Cardiac fibroblast (primary cell): ENCODE measurements around the gene JDP2.
"Not testable (repeated sequence)": the region's sequence is repeated elsewhere in the genome, so short reads cannot be mapped to it uniquely, and the experiment has no call there.

Source experiments
- DNase-seq, 2 donors: peaks; one replicate each; pipeline versions ENCODE4 v3.0.0 to v3.0.0-alpha.2; 2010; ENCODE audit warnings: low read depth in 2 of 2
- H3K4me3 ChIP-seq, 2 donors: replicated peaks in 1 of 2; 1 replicate in 1 of 2; 2 replicates in 1 of 2; pipeline ENCODE4 v1.5.1; 2011; ENCODE audit warnings: low read depth in 2 of 2, low read length in 2 of 2, mild to moderate bottlenecking in 2 of 2, moderate library complexity in 1 of 2
- TF ChIP-seq, protein P1 (sequence below): IDR thresholded peaks from one replicate; pipeline ENCODE4 v1.5.1; 2011; ENCODE audit warnings: low read depth, mild to moderate bottlenecking, low read length, inconsistent platforms

JDP2 gene, protein sequence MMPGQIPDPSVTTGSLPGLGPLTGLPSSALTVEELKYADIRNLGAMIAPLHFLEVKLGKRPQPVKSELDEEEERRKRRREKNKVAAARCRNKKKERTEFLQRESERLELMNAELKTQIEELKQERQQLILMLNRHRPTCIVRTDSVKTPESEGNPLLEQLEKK

GRCh38 chr14:75427482-75428229, at the start of gene JDP2:
Gene JDP2 (plus strand): TSS chr14:75428022. CDS start chr14:75437921, 9,899 bp downstream.
- peak; percentile 75 to 91 for DNase-seq
- TF ChIP-seq, protein P1, sequence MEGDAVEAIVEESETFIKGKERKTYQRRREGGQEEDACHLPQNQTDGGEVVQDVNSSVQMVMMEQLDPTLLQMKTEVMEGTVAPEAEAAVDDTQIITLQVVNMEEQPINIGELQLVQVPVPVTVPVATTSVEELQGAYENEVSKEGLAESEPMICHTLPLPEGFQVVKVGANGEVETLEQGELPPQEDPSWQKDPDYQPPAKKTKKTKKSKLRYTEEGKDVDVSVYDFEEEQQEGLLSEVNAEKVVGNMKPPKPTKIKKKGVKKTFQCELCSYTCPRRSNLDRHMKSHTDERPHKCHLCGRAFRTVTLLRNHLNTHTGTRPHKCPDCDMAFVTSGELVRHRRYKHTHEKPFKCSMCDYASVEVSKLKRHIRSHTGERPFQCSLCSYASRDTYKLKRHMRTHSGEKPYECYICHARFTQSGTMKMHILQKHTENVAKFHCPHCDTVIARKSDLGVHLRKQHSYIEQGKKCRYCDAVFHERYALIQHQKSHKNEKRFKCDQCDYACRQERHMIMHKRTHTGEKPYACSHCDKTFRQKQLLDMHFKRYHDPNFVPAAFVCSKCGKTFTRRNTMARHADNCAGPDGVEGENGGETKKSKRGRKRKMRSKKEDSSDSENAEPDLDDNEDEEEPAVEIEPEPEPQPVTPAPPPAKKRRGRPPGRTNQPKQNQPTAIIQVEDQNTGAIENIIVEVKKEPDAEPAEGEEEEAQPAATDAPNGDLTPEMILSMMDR, result no peak
- H3K4me3 ChIP-seq, result peak within 1 kb of the TSS; percentile 74 to 78

- no peak for DNase-seq
- H3K4me3 ChIP-seq, result no peak overlapping the region
- TF ChIP-seq, protein P1, result no peak
Measured at GRCh38 chr14:75379246-75379929, 48.4 kb upstream of the JDP2 start.

DNA sequence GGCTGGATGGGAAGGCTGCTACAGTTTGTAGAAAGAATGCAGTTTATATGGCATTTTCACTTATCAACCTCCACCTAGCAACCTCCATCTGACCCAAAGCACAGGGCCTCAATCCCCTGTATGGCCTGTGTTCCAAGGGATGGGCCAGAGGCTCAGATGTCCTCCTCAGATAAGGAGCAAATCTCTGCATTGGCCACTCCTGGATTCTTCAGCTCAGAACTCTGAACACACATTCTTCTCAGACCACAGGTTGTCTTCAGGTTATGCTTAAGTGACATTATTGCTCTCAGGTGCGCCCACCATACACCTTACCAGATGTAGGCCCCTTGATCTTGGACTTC, 47.9 kb upstream of the JDP2 start:
- H3K4me3 ChIP-seq, result no peak overlapping the region
- TF ChIP-seq, protein P1, result no peak
- no peak for DNase-seq

DNA sequence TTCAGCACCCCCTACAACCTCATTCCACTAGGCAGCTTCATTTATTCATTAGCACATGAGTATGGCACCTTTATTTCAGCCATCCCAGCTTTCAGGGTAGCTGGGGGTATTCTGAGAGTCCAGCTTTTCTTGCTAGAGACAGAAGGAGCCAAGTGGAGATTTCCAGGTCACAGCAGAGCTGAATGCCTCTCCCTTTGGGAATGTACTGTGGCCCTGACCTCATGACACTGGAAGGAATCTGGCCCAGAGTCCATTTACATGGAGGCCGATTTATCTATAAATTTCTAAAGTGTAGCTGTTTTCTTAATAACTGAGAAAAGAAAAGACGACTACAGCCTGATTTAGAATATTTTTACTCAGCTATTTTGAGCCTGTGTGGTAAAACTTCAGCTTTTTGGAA, 47.2 kb upstream of the JDP2 start:
- TF ChIP-seq, protein P1, result no peak
- H3K4me3 ChIP-seq, result no peak overlapping the region
- no peak for DNase-seq

DNA sequence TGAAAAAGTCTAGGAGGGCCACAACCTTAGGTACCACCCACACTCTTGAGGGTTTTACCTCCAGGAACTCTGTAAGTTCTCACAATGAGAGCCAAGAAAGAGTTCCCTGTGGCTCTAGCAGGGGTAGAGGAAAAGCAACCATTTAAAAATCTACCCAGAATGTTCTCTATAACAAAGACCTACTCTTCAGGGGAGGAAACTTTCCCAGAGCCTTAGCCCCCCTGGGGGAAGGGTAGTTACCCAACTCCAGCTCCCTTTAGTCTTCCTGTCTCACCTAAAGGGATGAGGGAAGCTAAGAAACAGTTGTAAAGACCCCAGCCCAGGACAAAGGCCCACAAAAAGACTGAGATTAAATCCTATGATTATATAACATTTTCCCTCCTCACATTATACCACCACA, 46.2 kb upstream of the JDP2 start:
- no peak for DNase-seq
- no peak overlapping the region for H3K4me3 ChIP-seq
- TF ChIP-seq, protein P1, result no peak

DNA sequence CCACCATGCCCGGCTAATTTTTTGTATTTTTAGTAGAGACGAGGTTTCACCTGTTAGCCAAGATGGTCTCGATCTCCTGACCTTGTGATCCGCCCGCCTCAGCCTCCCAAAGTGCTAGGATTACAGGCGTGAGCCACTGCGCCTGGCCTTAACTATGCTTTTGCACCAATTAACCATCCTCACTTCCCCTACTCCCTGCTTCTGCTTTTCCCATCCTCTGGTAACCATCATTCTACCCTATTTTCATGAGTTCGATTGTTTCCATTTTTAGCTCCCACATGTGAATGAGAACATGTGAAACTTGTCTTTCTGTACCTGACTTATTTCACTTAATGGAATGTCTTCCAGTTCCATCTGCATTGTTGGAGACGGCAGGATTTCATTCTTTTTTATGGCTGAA, 44.6 kb upstream of the JDP2 start:
- not testable (repeated sequence) for DNase-seq, H3K4me3 ChIP-seq

DNA sequence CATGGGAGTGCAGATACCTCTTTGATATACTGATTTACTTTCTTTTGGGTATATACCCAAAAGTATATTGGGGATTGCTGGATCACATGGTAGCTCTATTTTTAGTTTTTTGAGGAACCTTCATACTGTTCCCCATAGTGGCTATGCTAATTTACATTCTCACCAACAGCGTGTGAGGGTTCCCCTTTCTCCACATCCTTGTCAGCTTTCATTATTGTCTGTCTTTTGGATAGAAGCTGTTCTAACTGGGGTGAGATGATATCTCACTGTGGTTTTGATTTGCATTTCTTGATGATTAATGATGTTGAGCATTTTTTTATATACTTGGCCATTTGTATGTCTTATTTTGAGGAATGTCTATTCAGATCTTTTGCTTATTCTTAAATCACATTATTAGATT, 44.1 kb upstream of the JDP2 start:
- TF ChIP-seq, protein P1, result no peak
- DNase-seq, result no peak
- no peak overlapping the region for H3K4me3 ChIP-seq
